ENCODE data around the gene GBX2.

- TF ChIP-seq ARNTL (CRISPR knock-in tag; IDR thresholded peaks at IDR 0.05; ENCODE audit: borderline replicate concordance, low read depth) (no peak), ZC3H10 (CRISPR knock-in tag; IDR thresholded peaks at IDR 0.05) (no peak), PATZ1 (CRISPR knock-in tag; IDR thresholded peaks at IDR 0.05; ENCODE audit: borderline replicate concordance) (no peak), PPARA (CRISPR knock-in tag; IDR thresholded peaks at IDR 0.05; ENCODE audit: borderline replicate concordance) (no peak)
- TF ChIP-seq, protein P1, sequence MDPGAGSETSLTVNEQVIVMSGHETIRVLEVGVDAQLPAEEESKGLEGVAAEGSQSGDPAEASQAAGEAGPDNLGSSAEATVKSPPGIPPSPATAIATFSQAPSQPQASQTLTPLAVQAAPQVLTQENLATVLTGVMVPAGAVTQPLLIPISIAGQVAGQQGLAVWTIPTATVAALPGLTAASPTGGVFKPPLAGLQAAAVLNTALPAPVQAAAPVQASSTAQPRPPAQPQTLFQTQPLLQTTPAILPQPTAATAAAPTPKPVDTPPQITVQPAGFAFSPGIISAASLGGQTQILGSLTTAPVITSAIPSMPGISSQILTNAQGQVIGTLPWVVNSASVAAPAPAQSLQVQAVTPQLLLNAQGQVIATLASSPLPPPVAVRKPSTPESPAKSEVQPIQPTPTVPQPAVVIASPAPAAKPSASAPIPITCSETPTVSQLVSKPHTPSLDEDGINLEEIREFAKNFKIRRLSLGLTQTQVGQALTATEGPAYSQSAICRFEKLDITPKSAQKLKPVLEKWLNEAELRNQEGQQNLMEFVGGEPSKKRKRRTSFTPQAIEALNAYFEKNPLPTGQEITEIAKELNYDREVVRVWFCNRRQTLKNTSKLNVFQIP (CRISPR knock-in tag; IDR thresholded peaks at IDR 0.05; ENCODE audit: borderline replicate concordance, low read depth): no peak
Measured at GRCh38 chr2:236155406-236155805, 12.8 kb downstream of the GBX2 start.
